Lung (tissue), 12 donors: ENCODE measurements around the gene RPH3AL. TPM values are rescaled to one million over a fixed set of nuclear protein-coding genes. Genes with fewer than 3 reads are reported as not detected.

Source experiments
- ATAC-seq: fragments of 200-7000 bp; cut with Tn5 transposase; one replicate; pipeline ENCODE4 v1.9.1; 2020; ENCODE audit warnings: moderate number of reproducible peaks; ENCODE audit not compliant: insufficient read depth, low FRiP score
- DNase-seq, 3 donors: peaks; one replicate each; pipeline ENCODE4 v3.0.0-alpha.2; 2013 to 2017
- H3K27ac ChIP-seq, 2 donors: one replicate each; pipeline ENCODE4 v1.5.1; 2013; ENCODE audit warnings: mild to moderate bottlenecking in 2 of 2, moderate library complexity in 2 of 2, control low read depth in 1 of 2, inconsistent platforms in 1 of 2, low read depth in 1 of 2, low read length in 1 of 2
- H3K27me3 ChIP-seq, 3 donors: one replicate each; pipeline ENCODE4 v1.5.1; 2013; ENCODE audit warnings: low read length in 2 of 3; ENCODE audit not compliant: control insufficient read depth in 3 of 3, insufficient read depth in 3 of 3
- H3K36me3 ChIP-seq, 4 donors: one replicate each; pipeline ENCODE4 v1.5.1; 2013; ENCODE audit warnings: low read length in 4 of 4, mild to moderate bottlenecking in 1 of 4, moderate library complexity in 1 of 4; ENCODE audit not compliant: control insufficient read depth in 4 of 4, insufficient read depth in 4 of 4
- H3K4me1 ChIP-seq, 5 donors: one replicate each; pipeline ENCODE4 v1.5.1; 2013; ENCODE audit warnings: low read length in 5 of 5, mild to moderate bottlenecking in 2 of 5, moderate library complexity in 1 of 5; ENCODE audit not compliant: control insufficient read depth in 5 of 5, insufficient read depth in 5 of 5
- H3K4me3 ChIP-seq: one replicate; pipeline ENCODE4 v1.5.1; 2013; ENCODE audit warnings: mild to moderate bottlenecking, control low read depth, moderate library complexity
- H3K9ac ChIP-seq, 2 donors: one replicate each; pipeline ENCODE4 v1.5.1; 2013; ENCODE audit warnings: low read length in 2 of 2, control low read depth in 1 of 2; ENCODE audit not compliant: insufficient read depth in 1 of 2
- H3K9me3 ChIP-seq, 4 donors: one replicate each; pipeline ENCODE4 v1.5.1; 2013; ENCODE audit warnings: low read length in 3 of 4, mild to moderate bottlenecking in 1 of 4, moderate library complexity in 1 of 4; ENCODE audit not compliant: control insufficient read depth in 4 of 4, insufficient read depth in 3 of 4
- WGBS, 2 donors: extraction: QIAGEN DNeasy Blood & Tissue Kit; methylation state at CpG; one replicate each; pipeline ENCODE4 v1.1.7; 2013; 5-methylcytosine and 5-hydroxymethylcytosine counted together
- polyA plus RNA-seq, 2 donors: library from polyadenylated mRNA; stranded (reverse); fragments of 200-250 nt; gene quantifications; one replicate each; pipeline ENCODE4 v1.2.1, GENCODE V29; 2013
- total RNA-seq, 2 donors: library from RNA; depleted of rRNA in 1 of 2; stranded (reverse); fragments of >200 nt in 1 of 2; gene quantifications; one replicate each; pipeline ENCODE4 v1.2.1, GENCODE V29; 2014 to 2021
- TF ChIP-seq, protein P1 (sequence below): IDR thresholded peaks from 2 replicates; pipeline ENCODE4 v1.5.1; 2012; ENCODE audit warnings: mild to moderate bottlenecking; ENCODE audit errors: control extremely low read depth, extremely low read depth
- donor health status: control.
- donor health status: control.
- donor health status: Bipolar disorder and iron deficiency.
- donor health status: healthy.
- donor health status: DM: yes; HTN: yes; CAD: no.

RPH3AL gene
- total and polyA plus RNA-seq, 4 donors: 19.5 to 76.6 (median 21.6) TPM

DNA sequence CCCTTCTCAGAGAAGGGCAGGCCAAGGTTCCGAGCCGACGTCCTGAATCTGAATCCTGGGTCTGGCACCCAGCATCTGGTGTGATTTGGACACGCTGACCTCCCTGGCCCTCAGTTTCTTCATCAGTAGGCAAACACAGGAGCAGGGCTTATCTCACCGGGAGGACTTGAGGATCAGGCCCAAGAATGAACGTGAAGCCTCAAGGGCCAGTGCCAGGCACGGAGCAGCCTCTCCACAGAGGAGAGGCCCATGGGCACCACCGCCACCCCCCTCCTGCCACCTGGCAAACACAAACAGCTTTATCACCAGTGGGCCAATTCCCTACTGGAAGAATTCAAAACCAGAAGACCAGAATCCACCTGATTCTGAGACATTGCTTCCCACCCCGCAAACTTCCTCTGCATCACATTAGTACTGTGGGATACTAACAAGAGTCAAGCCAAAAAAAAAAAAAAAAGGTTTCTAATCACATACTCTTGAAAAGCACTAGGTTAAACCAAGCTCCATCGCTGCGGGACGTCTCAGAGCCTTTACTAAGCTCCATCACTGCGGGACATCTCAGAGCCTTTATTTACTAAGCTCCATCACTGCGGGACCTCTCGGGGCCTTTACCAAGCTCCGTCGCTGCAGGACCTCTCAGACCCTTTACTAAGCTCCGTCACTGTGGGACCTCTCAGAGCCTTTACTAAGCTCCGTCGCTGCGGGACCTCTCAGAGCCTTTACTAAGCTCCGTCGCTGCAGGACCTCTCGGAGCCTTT lies 103.2 kb downstream of the RPH3AL start:
- no peak for ATAC-seq
- Histone ChIP-seq H3K9ac (no peak overlapping the region), H3K27me3 (no peaks in the 10 kb centered on the region), H3K4me1 (peaks cover 0 to 5% (median 0%) of the 10 kb centered on the region in 5 donors), H3K9me3 (no peaks in the 10 kb centered on the region), H3K27ac (no peak overlapping the region), H3K4me3 (no peak overlapping the region), H3K36me3 (peaks cover 0 to 12% (median 2%) of the 10 kb centered on the region in 4 donors)
- DNase-seq: no peak
- 82 to 83% methylated on average over 24 of the region's 24 CpGs for WGBS, 2 donors
- TF ChIP-seq, protein P1, sequence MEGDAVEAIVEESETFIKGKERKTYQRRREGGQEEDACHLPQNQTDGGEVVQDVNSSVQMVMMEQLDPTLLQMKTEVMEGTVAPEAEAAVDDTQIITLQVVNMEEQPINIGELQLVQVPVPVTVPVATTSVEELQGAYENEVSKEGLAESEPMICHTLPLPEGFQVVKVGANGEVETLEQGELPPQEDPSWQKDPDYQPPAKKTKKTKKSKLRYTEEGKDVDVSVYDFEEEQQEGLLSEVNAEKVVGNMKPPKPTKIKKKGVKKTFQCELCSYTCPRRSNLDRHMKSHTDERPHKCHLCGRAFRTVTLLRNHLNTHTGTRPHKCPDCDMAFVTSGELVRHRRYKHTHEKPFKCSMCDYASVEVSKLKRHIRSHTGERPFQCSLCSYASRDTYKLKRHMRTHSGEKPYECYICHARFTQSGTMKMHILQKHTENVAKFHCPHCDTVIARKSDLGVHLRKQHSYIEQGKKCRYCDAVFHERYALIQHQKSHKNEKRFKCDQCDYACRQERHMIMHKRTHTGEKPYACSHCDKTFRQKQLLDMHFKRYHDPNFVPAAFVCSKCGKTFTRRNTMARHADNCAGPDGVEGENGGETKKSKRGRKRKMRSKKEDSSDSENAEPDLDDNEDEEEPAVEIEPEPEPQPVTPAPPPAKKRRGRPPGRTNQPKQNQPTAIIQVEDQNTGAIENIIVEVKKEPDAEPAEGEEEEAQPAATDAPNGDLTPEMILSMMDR: no peak

GRCh38 chr17:248337-249235 lies 104.0 kb downstream of the RPH3AL start:
- Histone ChIP-seq H3K27ac (peak overlapping the region in 1 of 2 donors; percentile 11), H3K36me3 (peaks cover 0 to 12% (median 2%) of the 10 kb centered on the region in 4 donors), H3K9me3 (no peaks in the 10 kb centered on the region), H3K4me3 (no peak overlapping the region), H3K9ac (no peak overlapping the region), H3K27me3 (no peaks in the 10 kb centered on the region), H3K4me1 (peaks cover 0 to 5% (median 0%) of the 10 kb centered on the region in 5 donors)
- DNase-seq: no peak
- TF ChIP-seq, protein P1: no peak
- ATAC-seq: no peak
- 82 to 86% methylated on average over 9 of the region's 9 CpGs for WGBS, 2 donors

DNA sequence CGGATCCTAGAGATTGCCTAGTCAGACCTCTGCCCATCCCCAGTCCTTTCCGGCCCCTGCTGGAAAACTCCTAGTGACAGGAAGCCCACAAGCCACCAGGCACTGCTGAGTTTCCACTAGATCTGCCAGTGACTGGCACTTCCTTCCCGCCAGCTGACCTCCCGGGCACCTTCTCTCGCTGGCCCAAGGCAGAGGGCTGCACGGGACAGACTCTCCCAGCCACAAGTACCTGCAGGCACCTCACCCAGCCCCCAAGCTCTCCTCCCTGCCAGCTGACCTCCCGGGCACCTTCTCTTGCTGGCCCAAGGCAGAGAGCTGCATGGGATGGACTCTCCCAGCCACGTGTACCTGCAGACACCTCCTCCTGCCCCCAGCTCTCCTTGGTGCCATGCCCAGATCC lies 104.8 kb downstream of the RPH3AL start:
- 21 to 36% methylated on average over 8 of the region's 8 CpGs for WGBS, 2 donors
- Histone ChIP-seq H3K4me1 (peaks cover 0 to 5% (median 0%) of the 10 kb centered on the region in 5 donors), H3K4me3 (no peak overlapping the region), H3K27me3 (no peaks in the 10 kb centered on the region), H3K9ac (no peak overlapping the region), H3K27ac (peak overlapping the region in 1 of 2 donors; percentile 16), H3K9me3 (no peaks in the 10 kb centered on the region), H3K36me3 (peaks cover 0 to 12% (median 2%) of the 10 kb centered on the region in 4 donors)
- ATAC-seq (no peak), DNase-seq (no peak)
- TF ChIP-seq, protein P1: no peak
